CD4-positive, alpha-beta memory T cell (primary cell): ENCODE data around the gene YWHAQ. TPM values are rescaled to one million over a fixed set of nuclear protein-coding genes. Genes with fewer than 3 reads are reported as not detected.

Experiments
- polyA plus RNA-seq, 2 donors: library from polyadenylated mRNA; unstranded; fragments of 300-500 nt; fragmentation: Illumina TruSeq; gene quantifications; one replicate each; pipeline ENCODE4 v1.2.3, GENCODE V29; 2021
- total RNA-seq, 2 experiments: library from RNA; stranded (reverse); gene quantifications; one replicate each; pipeline ENCODE4 v1.2.3, GENCODE V29; 2021

The YWHAQ gene
- total and polyA plus RNA-seq, 4 experiments from 2014 or later, result 124 to 504 (median 220) TPM

Other genes starting within 250 kb of the YWHAQ start
- gene ITGB1BP1, start 207.5 kb downstream of the YWHAQ start, total RNA-seq, result 10 to 100 TPM; 55.1 to 55.8 TPM
- 100 to 1,000 TPM; 124 to 161 TPM for gene ITGB1BP1, start 207.5 kb downstream of the YWHAQ start, polyA plus RNA-seq
- gene CPSF3, start 207.3 kb downstream of the YWHAQ start, total RNA-seq, result 10 to 100 TPM; 20.9 to 22.4 TPM
- gene CPSF3, start 207.3 kb downstream of the YWHAQ start, polyA plus RNA-seq, result 10 to 100 TPM; 27.8 to 33.7 TPM
- 10 to 100 TPM; 52.5 to 58.1 TPM for gene IAH1, start 156.4 kb downstream of the YWHAQ start, total RNA-seq
- gene IAH1, start 156.4 kb downstream of the YWHAQ start, polyA plus RNA-seq, result 10 to 100 TPM; 85.8 to 98.4 TPM
- gene ADAM17, start 75.2 kb downstream of the YWHAQ start, total RNA-seq, result 10 to 100 TPM; 32.7 to 35.6 TPM
- gene ADAM17, start 75.2 kb downstream of the YWHAQ start, polyA plus RNA-seq, result 10 to 100 TPM in 1 of 2 donors, 1 to 10 TPM in 1; 8.1 to 13.7 TPM
- gene TAF1B, start 212.5 kb upstream of the YWHAQ start, total RNA-seq, result 10 to 100 TPM; 23.5 to 23.9 TPM
- gene TAF1B, start 212.5 kb upstream of the YWHAQ start, polyA plus RNA-seq, result 10 to 100 TPM in 1 of 2 donors, 1 to 10 TPM in 1; 4.1 to 12.2 TPM